ELR (cell line): ENCODE measurements around the gene CX3CL1.
"Not testable (repeated sequence)": the region's sequence is repeated elsewhere in the genome, so short reads cannot be mapped to it uniquely, and the experiment has no call there.

Experiments
- DNase-seq: peaks from one replicate; pipeline ENCODE4 v3.0.0-alpha.2; 2015; ENCODE audit warnings: low read depth

Gene CX3CL1

DNA sequence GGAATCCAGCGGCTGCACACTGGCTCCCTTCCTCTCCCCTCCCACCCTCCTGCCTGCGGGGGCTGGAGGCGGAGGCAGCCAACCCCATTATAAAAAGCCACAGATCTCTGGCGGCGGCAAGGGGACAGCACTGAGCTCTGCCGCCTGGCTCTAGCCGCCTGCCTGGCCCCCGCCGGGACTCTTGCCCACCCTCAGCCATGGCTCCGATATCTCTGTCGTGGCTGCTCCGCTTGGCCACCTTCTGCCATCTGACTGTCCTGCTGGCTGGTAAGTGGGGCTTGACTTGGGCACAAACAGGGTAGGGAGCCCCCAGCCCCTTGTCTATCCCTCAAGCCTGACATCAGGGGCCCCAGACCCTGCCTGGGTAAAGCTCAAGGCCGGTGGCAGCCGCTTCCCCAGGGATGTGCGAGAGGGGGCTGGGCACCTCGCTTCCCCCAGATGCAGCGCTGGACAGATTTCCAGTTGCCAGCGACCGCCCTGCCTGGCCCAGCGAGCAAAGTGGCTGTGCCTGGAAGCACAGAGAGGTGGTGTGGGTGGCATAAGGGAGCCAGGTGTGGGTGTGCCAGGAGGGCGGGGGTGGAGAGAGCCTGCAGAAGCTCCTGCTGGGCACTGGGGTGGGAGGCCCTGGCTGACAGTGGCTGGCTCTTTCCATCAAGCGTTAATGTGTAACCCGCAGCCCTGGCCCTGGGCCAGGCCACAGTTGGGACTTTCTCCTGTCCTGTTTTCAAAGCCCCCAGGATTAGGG lies at the start of gene CX3CL1:
Gene CX3CL1 (plus strand): TSS at position 119 of the 745 bp plus-strand sequence. CDS start 79 bp downstream, at position 198.
- peak; percentile 40 for DNase-seq

DNA sequence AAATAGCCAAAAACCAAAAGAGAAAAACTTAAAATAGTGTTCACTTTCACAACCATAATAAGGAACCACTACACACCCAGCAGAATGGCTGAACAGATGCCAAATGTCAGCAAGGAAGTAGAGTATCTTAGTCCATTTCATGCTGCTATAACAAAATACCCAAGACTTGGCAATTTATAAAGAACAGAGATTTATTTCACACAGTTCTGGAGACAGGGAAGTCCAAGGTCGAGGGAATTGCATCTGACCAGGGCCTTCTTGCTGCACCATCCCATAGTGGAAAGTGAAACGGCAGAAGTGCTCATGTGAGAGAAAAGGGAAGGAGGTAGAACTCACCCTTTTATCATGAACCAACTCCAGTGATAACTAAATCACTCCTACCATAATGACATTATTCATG lies 47.5 kb upstream of the CX3CL1 start:
- no peak for DNase-seq

DNA sequence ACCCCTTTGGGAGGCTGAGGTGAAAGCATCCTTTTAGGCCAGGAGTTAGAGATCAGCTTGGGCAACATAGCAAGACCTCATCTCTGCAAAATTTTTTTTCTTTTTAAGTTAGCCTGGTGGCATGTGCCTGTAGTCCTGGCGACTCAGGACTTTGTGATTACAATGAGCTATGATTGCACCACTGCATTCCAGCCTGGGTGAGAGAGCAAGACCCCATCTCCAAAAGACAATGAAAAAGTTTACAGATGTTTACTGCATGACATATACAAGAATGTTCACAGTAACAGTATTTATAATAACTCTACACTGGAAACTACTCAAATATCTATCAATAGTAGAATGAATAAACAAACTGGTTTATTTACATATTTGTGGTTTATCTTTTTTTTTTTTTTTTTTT lies 46.8 kb upstream of the CX3CL1 start:
- peak; percentile 52 for DNase-seq

DNA sequence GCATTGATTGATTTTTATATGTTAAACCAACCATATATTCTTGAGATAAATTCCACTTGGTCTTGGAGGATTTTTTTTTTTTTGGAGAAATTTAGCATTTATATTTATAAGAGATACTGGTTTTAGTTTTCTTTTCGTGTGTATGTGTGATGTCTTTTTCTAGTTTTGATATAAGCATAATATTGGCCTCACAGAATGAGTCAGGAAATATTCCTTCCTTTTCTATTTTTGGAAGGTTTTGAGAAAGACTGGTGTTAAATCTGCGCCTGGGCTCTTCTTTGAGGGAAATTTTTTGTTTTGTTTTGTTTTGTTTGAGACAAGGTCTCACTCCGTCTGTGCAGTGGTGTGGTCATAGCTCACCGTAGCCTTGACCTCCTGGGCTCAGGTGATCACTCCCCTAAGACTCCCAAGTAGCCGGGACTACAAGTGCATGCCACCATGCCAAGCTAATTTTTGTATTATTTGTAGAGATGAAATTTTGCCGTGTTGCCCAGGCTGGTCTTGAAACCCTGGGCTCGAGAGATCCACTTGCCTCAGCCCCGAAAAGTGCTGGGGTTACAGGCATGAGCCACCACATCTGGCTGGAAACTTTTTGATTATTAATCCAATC lies 42.5 kb upstream of the CX3CL1 start:
- DNase-seq: no peak

DNA sequence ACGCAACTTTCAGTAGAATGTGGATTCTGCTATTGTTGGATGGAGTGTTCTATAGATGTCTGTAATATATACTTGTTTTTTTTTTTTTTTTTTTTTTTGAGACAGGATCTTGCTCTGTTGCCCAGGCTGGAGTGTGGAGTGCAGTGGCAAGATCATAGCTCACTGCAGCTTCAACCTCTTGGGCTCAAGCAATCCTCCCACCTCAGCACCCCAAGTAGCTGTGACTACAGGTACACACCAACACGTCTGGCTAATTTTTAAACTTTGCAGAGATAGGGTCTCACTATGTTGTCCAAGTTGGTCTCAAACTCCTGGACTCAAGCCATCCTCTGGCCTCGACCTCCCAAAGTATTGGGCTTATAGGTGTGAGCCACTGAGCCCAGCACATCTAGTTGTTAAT lies 40.9 kb upstream of the CX3CL1 start:
- no peak for DNase-seq

DNA sequence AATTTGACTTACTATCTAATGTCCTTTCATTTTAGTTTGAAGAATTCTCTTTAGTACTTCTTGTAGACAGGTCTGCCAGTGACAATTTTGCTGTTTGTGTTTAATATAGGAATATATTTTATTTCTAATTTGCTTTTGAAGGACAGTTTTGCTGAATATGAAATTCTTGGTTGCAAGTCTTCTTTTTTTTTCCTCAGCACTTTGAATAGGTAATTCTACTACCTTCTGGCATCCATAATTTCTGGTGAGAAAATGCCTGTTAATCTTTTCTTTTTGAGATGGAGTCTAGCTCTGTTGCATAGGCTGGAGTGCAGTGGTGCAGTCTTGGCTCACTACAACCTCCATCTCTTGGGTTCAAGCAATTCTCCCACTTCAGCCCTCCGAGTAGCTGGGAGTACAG lies 38.9 kb upstream of the CX3CL1 start:
- no peak for DNase-seq

DNA sequence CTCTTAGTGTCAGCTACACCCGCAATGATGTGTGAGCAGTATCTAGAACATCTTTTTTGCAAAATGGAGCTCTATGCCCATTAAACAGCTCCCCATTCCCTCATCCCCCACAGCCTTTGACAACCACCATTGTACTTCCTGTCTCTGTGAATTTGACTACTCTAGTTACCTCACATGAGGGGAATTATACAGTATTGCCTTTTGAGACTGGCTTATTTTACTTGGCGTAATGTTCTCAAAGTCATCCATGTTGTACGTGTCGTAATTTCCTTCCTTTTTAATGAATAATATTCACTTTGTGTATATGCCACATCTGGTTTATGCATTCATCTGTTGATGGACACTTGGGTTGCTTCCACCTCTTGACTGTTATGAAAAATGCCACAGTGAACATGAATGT lies 36.9 kb upstream of the CX3CL1 start:
- no peak for DNase-seq

DNA sequence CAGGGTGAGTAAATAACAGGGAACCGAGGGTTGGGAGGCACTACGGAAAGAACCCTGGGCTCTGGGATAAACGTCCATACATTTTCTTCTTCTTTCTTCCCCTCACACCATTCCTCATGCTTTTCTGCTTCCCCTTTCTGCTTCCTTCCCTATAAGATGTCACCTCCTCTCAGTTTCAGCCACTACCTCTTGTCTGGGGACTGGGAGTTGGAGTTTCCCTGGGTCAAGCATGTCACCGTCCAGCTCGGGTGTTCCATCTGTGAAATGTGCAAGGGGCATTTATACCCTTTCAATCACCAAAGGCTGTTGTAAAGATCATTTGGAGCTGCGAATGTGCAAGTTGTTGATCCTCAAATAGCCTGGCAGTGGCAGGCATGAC lies 31.2 kb upstream of the CX3CL1 start:
- no peak for DNase-seq

DNA sequence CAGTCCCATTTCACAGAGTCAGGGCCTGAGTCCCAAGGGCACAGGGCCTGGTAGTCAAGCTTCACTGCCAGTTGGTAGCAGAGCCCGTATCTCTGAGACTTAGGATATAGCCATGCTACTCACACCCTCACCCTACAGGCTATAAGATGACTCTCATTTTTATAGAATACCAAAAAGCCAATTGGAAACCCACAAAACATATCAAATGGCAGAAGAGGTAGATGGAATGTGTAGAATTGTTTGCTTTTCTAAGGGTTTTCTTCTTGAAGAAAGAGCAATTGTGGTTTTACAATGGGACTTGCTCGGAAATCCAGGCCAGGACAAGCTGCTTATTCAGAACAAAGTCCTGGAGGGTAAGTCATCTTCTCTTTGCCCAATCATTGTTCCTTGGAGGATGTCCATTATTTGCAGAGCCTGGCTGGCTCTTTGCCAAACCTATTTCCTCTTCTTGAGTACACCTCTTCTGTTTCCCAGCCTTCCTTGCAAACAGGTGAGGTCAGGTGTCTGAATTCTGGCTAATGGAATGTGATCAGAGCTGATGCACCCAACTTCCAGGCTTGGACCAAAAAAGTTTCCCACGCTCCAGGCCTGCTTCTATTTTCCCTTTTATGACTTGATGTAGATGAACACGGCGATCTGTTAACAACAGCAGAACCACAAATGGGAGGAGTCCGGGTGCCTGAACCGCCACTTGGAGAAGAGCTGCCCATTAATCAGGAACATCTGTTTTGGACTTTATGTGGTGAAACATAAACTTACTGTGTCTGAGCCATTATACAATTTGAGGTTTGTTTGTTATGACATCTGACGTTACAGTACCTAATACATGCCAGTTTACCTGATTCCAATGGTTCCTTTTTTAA lies 30.6 kb upstream of the CX3CL1 start:
- DNase-seq: peak; percentile 79

DNA sequence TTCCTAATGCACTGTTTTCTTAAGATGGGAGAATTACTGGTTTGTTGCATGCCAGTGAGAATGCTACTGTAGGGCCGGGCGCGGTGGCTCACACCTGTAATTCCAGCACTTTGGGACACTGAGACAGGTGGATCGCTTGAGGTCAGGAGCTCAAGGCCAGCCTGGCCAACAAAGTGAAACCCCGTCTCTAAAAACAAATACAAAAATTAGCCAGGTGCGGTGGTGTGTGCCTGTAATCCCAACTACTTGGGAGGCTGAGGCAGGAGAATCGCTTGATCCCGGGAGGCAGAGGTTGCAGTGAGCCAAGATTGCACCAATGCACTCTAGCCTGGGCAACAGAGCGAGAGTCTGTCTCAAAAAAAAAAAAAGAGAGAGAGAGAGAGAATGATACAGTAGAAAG lies 29.7 kb upstream of the CX3CL1 start:
- not testable (repeated sequence) for DNase-seq

DNA sequence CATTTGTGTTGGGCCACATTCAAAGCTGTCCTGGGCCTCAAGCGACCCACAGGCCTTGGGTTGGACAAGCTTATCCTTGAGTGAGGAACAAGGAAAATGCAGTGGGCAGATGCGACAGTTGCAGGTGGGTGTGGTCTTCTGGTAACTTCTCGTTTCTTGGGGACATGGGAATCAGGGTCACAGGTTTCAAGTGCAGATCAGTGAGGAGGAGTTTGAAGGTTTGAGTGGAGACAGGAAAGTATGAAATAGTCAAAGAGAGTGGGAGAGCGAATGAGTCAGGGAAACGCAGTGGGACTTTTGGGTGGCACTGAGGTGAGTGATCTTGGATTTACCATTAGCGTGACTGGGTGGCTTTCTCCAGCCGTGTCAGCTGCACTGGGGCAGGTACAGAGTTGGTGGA lies 29.1 kb upstream of the CX3CL1 start:
- no peak for DNase-seq

DNA sequence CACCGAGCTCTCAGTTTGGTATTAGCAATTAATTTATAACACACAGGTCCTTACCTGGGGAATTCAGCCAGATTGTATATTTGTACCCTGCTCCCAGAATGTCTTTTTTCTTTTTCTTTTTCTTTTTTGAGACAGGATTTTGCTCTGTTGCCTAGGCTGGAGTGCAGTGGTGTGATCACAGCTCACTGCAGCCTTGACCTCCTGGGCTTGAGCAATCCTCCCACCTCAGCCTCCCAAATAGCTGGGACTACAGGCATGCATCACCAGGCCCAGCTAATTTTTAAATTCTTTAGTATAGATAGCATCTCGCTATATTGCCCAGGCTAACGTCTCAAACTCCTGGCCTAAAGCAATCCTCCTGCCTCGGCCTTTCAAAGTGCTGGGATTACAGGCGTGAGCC lies 28.2 kb upstream of the CX3CL1 start:
- DNase-seq: not testable (repeated sequence)

DNA sequence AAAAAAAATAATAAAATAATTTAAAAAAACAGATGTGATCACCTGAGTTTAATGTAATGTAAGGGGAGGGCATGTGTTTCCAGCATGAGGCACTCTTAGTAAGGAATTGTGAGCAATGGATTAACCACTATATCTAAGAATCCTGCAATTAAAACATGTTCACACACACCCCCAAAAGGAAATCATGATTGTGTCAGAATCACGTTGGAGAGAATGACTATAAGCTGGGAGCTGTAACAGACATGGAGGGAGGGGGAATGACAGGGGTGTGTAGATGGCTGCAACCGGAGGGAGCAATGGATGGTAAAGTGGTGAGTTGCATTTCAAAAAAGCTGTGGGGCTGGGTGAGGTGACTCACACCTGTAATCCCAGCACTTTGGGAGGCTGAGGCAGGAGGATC lies 27.3 kb upstream of the CX3CL1 start:
- no peak for DNase-seq

DNA sequence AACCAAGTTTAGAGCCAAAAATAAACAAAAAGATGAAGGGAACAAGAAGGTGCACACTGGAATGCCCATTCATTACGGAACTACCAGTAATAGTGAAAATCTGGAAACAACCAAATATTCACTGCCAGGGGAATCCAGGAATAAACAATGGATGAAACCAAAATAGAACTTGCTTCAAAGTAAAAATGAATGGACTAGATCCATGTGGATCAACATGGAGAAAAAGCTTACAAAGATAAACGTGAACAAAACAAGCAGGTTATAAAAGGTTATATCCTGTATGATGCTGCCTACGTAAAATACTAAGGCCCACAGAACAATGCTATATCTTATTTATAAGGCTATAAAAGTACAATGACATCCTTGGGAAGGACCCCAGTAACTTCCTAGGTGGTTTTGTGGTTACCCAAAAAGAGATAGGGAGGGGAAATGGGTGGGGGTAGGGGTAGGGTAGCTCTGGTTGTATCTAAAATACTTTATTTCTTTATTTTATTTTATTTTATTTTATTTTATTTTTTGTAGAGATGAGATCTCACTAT lies 26.6 kb upstream of the CX3CL1 start:
- no peak for DNase-seq

DNA sequence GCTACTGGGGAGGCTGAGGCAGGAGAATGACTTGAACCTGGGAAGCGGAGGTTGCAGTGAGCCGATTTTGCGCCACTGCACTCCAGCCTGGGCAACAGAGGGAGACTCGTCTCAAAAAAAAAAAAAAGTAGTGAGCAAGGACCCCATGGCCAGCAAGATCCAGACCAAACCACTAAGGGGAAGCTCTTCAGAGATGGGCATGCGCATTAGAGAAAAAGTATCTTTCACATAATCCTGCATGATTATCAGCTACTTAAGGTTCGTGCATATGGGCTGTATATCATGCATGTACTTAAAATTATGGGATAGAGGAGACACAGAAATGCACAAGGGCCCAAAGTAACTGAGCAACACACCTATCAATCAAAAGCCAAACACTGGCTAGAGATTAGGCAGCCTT lies 24.4 kb upstream of the CX3CL1 start:
- DNase-seq: no peak

DNA sequence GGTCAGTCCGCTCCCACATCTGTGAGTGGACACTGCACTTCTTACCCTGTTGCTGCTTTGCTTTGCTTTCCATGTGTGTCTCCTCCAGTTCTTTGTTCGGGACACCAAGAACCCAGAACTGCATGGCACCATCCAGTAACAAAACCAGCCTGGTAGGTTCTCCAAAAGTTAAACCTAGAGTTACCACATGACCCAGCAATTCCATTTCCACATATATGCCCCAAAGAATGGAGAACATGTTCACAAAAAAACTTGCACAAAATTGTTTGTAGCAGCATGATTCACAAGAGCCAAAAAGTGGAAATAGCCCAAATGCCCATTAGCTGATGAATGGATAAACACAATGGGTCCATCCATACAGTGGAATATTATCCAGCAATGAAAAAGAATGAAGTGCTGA lies 24.0 kb upstream of the CX3CL1 start:
- DNase-seq: no peak

DNA sequence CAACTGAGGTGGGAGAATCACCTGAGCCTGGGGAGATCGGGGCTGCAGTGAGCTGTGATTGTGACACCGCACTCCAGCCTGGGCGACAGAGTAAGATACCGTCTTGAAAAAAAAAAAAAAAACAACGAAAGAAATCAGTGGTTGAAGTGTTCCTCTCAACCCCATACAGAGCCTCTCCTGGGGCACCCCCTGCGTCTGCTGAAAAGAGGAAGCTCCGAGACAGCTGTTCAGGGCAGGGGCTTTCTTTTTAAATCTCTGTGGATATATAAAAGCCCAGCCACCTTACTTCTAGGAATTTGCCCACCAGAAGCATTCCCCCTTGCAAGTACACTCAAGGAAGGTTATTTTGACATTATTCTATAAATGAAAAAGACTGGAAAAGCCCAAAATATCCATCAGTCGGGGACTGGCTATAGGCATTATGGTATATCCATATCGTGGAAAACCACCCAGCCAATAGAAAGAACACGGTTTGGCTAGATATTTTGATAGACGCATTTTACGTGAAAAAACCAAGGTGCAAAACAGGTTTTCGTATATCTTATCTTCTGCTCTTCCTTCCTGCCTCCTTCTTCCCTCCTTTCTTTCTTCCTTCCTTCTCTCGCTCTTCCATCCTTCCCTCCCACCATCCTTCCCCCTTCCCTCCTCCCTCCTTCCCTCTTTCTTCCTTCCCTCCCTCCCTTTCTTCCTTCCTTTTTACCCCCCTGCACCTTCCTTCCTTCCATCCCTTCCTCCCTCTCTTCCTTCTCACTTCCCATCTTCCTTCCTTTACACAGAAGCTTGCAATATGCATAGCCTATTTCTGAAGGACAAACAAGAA lies 22.9 kb upstream of the CX3CL1 start:
- no peak for DNase-seq

DNA sequence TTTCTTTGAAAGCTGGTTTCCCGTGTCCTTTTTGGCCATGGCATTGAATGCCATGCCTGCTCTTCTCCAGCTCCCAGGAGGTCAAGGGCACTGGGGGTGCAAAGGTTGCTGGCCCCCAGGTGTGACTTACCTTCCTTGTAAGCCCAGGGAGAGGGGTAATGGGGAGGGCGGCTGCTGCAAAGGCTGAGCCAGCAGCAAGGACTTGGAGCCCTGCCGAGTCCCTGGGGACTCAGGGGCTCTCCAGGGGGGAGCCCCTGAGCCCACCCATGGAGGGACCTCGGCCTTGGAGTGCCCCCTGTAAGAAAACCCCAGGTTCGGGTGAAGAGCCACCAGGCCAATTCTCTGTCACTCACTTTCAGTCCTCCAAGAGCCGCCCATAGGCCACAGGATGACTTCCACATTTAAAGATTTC lies 19.6 kb upstream of the CX3CL1 start:
- DNase-seq: no peak

DNA sequence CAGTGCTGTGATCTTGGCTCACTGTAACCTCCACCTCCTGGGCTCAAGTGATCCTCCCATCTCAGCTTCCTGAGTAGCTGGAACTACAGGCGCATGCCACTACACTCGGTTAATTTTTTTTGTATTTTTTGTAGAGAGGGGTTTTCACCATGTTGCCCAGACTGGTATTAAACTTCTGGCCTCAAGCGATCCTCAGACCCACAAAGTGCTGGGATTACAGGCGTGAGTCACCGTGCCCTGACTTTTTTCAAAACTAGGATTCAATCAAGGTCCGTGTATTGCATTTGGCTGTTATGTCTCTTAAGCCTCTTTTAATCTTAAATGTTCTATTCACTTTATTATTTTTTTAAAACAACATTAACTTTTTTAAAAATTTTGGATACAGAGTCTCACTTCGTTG lies 18.0 kb upstream of the CX3CL1 start:
- DNase-seq: no peak

DNA sequence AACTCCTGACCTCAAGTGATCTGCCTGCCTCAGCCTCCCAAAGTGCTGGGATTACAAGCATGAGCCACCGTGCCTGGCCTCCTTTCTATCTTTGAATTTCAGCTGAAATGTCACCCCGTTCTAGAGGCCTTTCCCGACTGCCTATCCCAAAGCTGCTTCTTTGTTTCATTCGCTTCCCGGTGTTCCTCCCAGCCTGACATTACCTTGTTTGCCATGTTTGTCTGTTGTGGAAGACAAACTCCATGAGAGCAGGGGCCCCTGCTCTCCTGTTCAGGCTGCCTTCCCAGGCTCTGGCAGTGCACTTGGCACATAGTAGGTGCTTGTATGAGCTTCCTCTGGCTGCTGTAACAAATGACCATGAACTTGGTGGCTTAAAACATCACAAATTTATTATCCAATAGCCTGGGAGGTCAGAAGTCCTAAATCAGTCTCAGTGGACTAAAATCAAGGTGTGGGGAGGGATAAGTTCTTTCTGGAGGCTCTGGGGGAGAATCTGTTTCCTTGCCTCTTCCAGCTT lies 16.3 kb upstream of the CX3CL1 start:
- DNase-seq: no peak

DNA sequence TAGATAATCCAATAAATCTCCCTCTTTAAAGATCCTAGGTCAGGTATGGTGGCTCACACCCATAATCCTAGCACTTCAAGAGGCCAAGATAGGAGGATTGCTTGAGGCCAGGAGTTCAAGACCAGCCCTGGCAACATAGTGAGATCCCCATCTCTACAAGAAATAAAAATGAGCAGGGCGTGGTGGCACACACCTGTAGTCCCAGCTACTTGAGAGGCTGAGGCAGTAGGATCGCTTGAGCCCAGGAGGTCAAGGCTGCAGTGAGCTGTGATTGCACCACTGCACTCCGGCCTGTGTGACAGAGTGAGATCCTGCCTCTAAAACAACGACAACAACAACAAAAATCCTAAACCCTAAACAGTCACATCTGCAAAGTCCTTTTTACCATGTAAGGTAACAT lies 15.7 kb upstream of the CX3CL1 start:
- no peak for DNase-seq
